DOHH2 (cell line): ENCODE data around the gene BACE2.

Source experiments
- CTCF ChIP-seq: fragments of 200-600 bp; sonication (generic); IDR thresholded peaks from one replicate; pipeline ENCODE4 v1.5.1; 2014; ENCODE audit warnings: antibody characterized with exemption, mild to moderate bottlenecking, low read depth, low read length; ENCODE audit not compliant: poor library complexity, severe bottlenecking
- EZH2phosphoT487 ChIP-seq: fragments of 200-600 bp; sonication (generic); IDR thresholded peaks from 2 replicates; pipeline ENCODE4 v1.6.1; 2017; ENCODE audit warnings: borderline replicate concordance, mild to moderate bottlenecking, antibody characterized with exemption, low read length, moderate library complexity, mixed read lengths

- TF ChIP-seq CTCF (no peak), EZH2phosphoT487 (no peak)
Observed at GRCh38 chr21:41180752-41181151, 12.8 kb downstream of the BACE2 start.
